Keratinocyte (primary cell): Measurements from ENCODE around the gene CACNB2. TPM values are rescaled to one million over a fixed set of nuclear protein-coding genes. Genes with fewer than 3 reads are reported as not detected.

ENCODE experiments used
- DNase-seq: peaks from one replicate; pipeline ENCODE4 v3.0.0-alpha.2; 2011; ENCODE audit warnings: low read depth, missing footprints, low spot score
- FAIRE-seq: peaks from 2 replicates; lab custom pipeline; 2011; peaks lifted over from hg19 to GRCh38; lab: Jason Lieb, UNC
- H2AFZ ChIP-seq: 2 replicates; pipeline ENCODE4 v1.6.0; 2012; ENCODE audit warnings: low read length, control low read depth, inconsistent platforms; ENCODE audit not compliant: control insufficient read depth
- H3K27ac ChIP-seq: 2 replicates; pipeline ENCODE4 v1.5.1; 2011; ENCODE audit warnings: low read length; ENCODE audit not compliant: control insufficient read depth, insufficient read depth
- H3K27me3 ChIP-seq: 3 replicates; pipeline ENCODE4 v1.6.0; 2011; ENCODE audit warnings: low read length; ENCODE audit not compliant: control insufficient read depth, insufficient read depth; ENCODE audit errors: extremely low read depth
- H3K36me3 ChIP-seq, 2 experiments: 2 replicates in 1 of 2; 3 replicates in 1 of 2; pipeline ENCODE4 v1.5.1; 2011; ENCODE audit warnings: low read length in 2 of 2, mild to moderate bottlenecking in 1 of 2; ENCODE audit not compliant: control insufficient read depth in 2 of 2, insufficient read depth in 2 of 2; ENCODE audit errors: extremely low read depth in 1 of 2
- H3K4me1 ChIP-seq: 3 replicates; pipeline ENCODE4 v1.5.1; 2011; ENCODE audit warnings: low read length; ENCODE audit not compliant: control insufficient read depth, insufficient read depth; ENCODE audit errors: extremely low read depth
- H3K4me2 ChIP-seq: 3 replicates; pipeline ENCODE4 v1.6.0; 2011; ENCODE audit warnings: low read depth, low read length; ENCODE audit not compliant: control insufficient read depth, insufficient read depth; ENCODE audit errors: extremely low read depth
- H3K4me3 ChIP-seq, 3 experiments: fragments of 200-600 bp in 1 of 3; sonication (generic) in 1 of 3; 2 replicates in 2 of 3; 3 replicates in 1 of 3; pipeline ENCODE4 v1.5.1; 2011 to 2016; ENCODE audit warnings: low read length in 3 of 3, mild to moderate bottlenecking in 3 of 3, control low read depth in 2 of 3, inconsistent platforms in 1 of 3, low read depth in 1 of 3, mixed read lengths in 1 of 3, mixed run types in 1 of 3, moderate library complexity in 1 of 3; ENCODE audit not compliant: control insufficient read depth in 2 of 3, insufficient read depth in 2 of 3; ENCODE audit errors: extremely low read depth in 1 of 3
- H3K79me2 ChIP-seq: 2 replicates; pipeline ENCODE4 v1.6.0; 2012; ENCODE audit warnings: low read length; ENCODE audit not compliant: control insufficient read depth, insufficient read depth
- H3K9ac ChIP-seq: 3 replicates; pipeline ENCODE4 v1.6.0; 2011; ENCODE audit warnings: low read length; ENCODE audit not compliant: control insufficient read depth, insufficient read depth; ENCODE audit errors: extremely low read depth
- H3K9me1 ChIP-seq: 3 replicates; pipeline ENCODE4 v1.6.0; 2011; ENCODE audit warnings: low read length; ENCODE audit not compliant: control insufficient read depth, insufficient read depth; ENCODE audit errors: extremely low read depth
- H3K9me3 ChIP-seq: 2 replicates; pipeline ENCODE4 v1.5.1; 2012; ENCODE audit warnings: low read depth, low read length; ENCODE audit not compliant: control insufficient read depth
- H4K20me1 ChIP-seq: 3 replicates; pipeline ENCODE4 v1.6.0; 2011; ENCODE audit warnings: low read length; ENCODE audit not compliant: control insufficient read depth, insufficient read depth; ENCODE audit errors: extremely low read depth
- EZH2 ChIP-seq: IDR thresholded peaks from one replicate; pipeline ENCODE4 v1.6.1; 2012; ENCODE audit warnings: inconsistent platforms, mild to moderate bottlenecking, low read length, moderate library complexity
- dilution Hi-C: fragments of 300-500 bp; cut with MboI; formaldehyde crosslinking; loops from one replicate; pipeline ENCODE4 v1.7.0; 2020; ENCODE audit warnings: low sequenced_read_pairs; ENCODE audit not compliant: extremely low pct_ligation_motif_present
- polyA plus RNA-seq, 5 experiments: library from polyadenylated mRNA; depleted of rRNA in 3 of 5; stranded (reverse) in 3 of 5; stranded (forward) in 1 of 5; unstranded in 1 of 5; fragments of >200 nt; gene quantifications; 1 replicate in 1 of 5; 2 replicates in 3 of 5; 3 replicates in 1 of 5; pipeline versions ENCODE4 v1.2.1 to v1.2.3, GENCODE V29; 2011 to 2012; ENCODE audit warnings: missing spikeins in 2 of 5, low read depth in 1 of 5, low replicate concordance in 1 of 5
- TF ChIP-seq, protein P1 (sequence below), 3 experiments: IDR thresholded peaks in 1 of 3; conservative IDR thresholded peaks in 1 of 3; optimal IDR thresholded peaks in 1 of 3; 2 replicates in 2 of 3; 3 replicates in 1 of 3; pipeline versions ENCODE3 to v1.5.1; 2011; ENCODE audit warnings: low read length in 3 of 3, mild to moderate bottlenecking in 3 of 3, moderate library complexity in 2 of 3, control low read depth in 1 of 3, inconsistent platforms in 1 of 3; ENCODE audit not compliant: insufficient read depth in 2 of 3; ENCODE audit errors: extremely low read depth in 1 of 3

Gene CACNB2
- polyA plus RNA-seq, 1 donor (not counting 4 experiments of a cell fraction or from before 2014, with no cell fraction given) = 0.03 TPM

DNA sequence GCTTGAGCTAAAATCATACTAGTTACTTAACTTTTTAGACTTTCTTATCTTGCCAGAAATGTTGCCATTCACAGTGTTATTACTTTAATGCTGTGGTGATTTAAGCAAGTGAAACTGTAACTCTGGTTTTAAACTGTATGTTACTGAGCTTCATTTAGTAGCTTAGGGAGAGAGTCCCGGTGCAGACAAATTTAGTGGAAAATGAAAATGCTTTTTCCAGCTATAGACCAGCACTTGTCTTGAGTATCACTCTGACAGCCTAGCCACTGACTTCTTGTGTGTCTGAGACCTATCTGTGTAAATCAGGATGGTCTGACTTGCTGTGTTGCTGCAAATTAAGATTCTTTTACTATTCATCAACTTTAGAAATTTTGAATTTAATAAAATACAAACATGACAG lies 200.8 kb downstream of the CACNB2 start:
- dilution Hi-C loops = no loop called here

GRCh38 chr10:18343573-18343972 lies 203.3 kb downstream of the CACNB2 start:
- FAIRE-seq (no peak), DNase-seq (no peak)
- Histone ChIP-seq H2AFZ (no peak overlapping the region), H3K36me3 (no peaks in the 10 kb centered on the region), H3K4me2 (no peak overlapping the region), H3K9me3 (no peaks in the 10 kb centered on the region), H4K20me1 (no peaks in the 10 kb centered on the region), H3K9ac (no peak overlapping the region), H3K79me2 (no peaks in the 10 kb centered on the region), H3K27ac (no peak overlapping the region), H3K9me1 (no peaks in the 10 kb centered on the region), H3K4me1 (no peaks in the 10 kb centered on the region), H3K4me3 (no peak overlapping the region), H3K27me3 (no peaks in the 10 kb centered on the region)
- dilution Hi-C loops = no loop called here
- TF ChIP-seq, protein P1, sequence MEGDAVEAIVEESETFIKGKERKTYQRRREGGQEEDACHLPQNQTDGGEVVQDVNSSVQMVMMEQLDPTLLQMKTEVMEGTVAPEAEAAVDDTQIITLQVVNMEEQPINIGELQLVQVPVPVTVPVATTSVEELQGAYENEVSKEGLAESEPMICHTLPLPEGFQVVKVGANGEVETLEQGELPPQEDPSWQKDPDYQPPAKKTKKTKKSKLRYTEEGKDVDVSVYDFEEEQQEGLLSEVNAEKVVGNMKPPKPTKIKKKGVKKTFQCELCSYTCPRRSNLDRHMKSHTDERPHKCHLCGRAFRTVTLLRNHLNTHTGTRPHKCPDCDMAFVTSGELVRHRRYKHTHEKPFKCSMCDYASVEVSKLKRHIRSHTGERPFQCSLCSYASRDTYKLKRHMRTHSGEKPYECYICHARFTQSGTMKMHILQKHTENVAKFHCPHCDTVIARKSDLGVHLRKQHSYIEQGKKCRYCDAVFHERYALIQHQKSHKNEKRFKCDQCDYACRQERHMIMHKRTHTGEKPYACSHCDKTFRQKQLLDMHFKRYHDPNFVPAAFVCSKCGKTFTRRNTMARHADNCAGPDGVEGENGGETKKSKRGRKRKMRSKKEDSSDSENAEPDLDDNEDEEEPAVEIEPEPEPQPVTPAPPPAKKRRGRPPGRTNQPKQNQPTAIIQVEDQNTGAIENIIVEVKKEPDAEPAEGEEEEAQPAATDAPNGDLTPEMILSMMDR (optimal IDR thresholded peaks at IDR 0.05 in 1 of 3, IDR thresholded peaks at IDR 0.05 in 1 of 3, conservative IDR thresholded peaks at IDR 0.05 in 1 of 3; ENCODE audit: extremely low read depth in 1 of 3, insufficient read depth in 2 of 3, low read length in 3 of 3) = no peak
- TF ChIP-seq EZH2 = no peak

More for the DNA sequence above, 200.8 kb downstream of the CACNB2 start:
- Histone ChIP-seq H3K36me3 (no peaks in the 10 kb centered on the region), H3K9me3 (no peaks in the 10 kb centered on the region), H3K4me3 (no peak overlapping the region), H3K4me2 (peak overlapping the region; percentile 42), H3K27ac (no peak overlapping the region), H3K79me2 (no peaks in the 10 kb centered on the region), H3K4me1 (no peaks in the 10 kb centered on the region), H3K27me3 (no peaks in the 10 kb centered on the region), H3K9me1 (no peaks in the 10 kb centered on the region), H2AFZ (no peak overlapping the region), H4K20me1 (no peaks in the 10 kb centered on the region), H3K9ac (no peak overlapping the region)
- no peak for DNase-seq
- FAIRE-seq = no peak
- TF ChIP-seq, protein P1 (optimal IDR thresholded peaks at IDR 0.05 in 1 of 3, IDR thresholded peaks at IDR 0.05 in 1 of 3, conservative IDR thresholded peaks at IDR 0.05 in 1 of 3; ENCODE audit: extremely low read depth in 1 of 3, insufficient read depth in 2 of 3, low read length in 3 of 3) = no peak
- TF ChIP-seq EZH2 = no peak
